NCI-H1417 (cell line): Measurements from ENCODE around the gene GLB1L3.
"Not testable (repeated sequence)": the region's sequence is repeated elsewhere in the genome, so short reads cannot be mapped to it uniquely, and the experiment has no call there.

Source experiments
- DNase-seq, 3 experiments: peaks; one replicate each; lab custom pipeline; 2025; lab: John Stamatoyannopoulos, UW

The GLB1L3 gene

DNA sequence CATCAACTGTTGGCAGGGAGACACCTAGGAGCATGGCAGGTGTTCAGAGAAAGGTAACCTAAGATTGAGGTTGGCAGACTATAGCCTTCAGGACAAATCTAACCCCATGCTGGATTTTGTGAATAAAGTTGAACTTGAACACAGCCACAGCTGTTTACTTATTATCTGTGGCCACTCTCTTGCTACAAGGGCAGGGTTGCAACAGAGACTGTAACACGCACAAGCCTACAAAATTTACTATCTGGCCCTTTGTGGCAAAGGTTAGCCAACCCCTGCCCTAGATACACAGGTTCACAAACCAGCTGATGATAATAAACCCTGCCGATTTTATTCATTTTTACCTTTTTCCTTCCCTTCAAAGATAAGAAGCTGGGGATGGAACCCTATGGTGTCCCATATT is 25.5 kb upstream of the GLB1L3 start:
- no peak for DNase-seq

DNA sequence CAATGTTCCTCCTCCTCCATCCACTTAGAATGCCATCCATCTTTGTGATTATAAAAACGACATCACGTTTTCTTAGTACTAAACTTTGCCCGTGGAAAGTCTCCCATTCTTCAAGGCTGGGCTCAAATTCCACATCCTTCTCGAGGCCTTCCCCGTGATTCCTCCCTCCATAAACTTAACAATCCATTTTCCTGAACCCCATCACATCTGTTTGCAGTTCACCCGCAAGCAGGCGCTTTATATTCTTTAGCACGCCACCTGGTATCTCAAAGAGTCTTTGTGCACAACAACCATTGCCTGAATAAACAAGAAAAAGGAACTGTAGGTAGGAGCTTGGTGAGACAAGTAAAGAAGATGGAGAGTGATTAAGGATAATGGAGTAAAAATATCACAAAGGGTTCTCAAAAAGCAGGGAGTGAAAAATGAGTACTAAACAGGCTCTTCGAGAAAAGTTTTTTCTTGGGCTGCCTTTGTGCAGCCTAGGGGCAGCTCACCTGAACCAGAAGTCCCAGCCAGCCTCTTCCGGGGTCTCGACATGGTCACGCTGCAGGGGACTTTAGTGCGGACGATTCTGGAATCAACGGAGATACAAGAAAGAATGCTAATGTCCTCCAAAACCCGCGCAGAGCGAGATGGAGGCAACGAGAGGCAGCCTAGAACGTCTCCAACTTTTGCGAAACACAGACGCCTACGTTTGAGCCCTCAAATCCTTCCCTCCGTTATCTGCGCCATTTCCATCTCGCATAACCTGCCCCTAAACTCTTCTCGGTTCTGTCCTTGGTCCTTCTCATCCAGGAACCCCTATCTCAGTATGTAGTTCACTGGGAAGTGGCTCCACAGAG is 23.6 kb upstream of the GLB1L3 start:
- DNase-seq, result peak in 1 of 3 experiments; percentile 48

GRCh38 chr11:134253188-134253993 is 22.8 kb upstream of the GLB1L3 start, which contains the start of the genes ACAD8 and THYN1:
ACAD8 (plus strand) TSS chr11:134253568; CDS start chr11:134253601, 33 bp downstream.
THYN1 (minus strand) TSS chr11:134253352; CDS start chr11:134252882, 470 bp downstream.
- peak; percentile 97 to 99 (median 98) for DNase-seq

- no peak for DNase-seq
These were observed 21.6 kb upstream of the GLB1L3 start for GRCh38 chr11:134254433-134255183.

- DNase-seq, result not testable (repeated sequence)
These were observed 21.0 kb upstream of the GLB1L3 start for GRCh38 chr11:134255184-134255561.

DNA sequence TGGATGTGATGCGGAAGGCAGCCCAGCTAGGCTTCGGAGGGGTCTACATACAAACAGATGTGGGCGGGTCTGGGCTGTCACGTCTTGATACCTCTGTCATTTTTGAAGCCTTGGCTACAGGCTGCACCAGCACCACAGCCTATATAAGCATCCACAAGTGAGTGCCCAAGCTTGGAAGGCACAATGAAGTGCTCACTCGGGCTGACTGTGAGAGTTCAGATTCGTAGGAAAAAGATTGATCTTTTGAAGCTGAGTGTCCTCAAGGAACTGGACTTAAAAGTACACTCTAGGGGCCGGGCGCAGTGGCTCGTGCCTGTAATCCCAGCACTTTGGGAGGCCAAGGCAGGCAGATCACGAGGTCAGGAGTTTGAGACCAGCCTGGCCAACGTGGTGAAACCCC is 19.1 kb upstream of the GLB1L3 start:
- DNase-seq, result no peak

- DNase-seq, result no peak
These were observed 17.6 kb upstream of the GLB1L3 start for GRCh38 chr11:134258577-134258976.

GRCh38 chr11:134260503-134260902 is 15.7 kb upstream of the GLB1L3 start:
- no peak for DNase-seq

- DNase-seq, result no peak
These were observed 15.2 kb upstream of the GLB1L3 start for GRCh38 chr11:134260983-134261382.

GRCh38 chr11:134261626-134262488 is 14.3 kb upstream of the GLB1L3 start:
- peak; percentile 24 to 57 (median 40) for DNase-seq

DNA sequence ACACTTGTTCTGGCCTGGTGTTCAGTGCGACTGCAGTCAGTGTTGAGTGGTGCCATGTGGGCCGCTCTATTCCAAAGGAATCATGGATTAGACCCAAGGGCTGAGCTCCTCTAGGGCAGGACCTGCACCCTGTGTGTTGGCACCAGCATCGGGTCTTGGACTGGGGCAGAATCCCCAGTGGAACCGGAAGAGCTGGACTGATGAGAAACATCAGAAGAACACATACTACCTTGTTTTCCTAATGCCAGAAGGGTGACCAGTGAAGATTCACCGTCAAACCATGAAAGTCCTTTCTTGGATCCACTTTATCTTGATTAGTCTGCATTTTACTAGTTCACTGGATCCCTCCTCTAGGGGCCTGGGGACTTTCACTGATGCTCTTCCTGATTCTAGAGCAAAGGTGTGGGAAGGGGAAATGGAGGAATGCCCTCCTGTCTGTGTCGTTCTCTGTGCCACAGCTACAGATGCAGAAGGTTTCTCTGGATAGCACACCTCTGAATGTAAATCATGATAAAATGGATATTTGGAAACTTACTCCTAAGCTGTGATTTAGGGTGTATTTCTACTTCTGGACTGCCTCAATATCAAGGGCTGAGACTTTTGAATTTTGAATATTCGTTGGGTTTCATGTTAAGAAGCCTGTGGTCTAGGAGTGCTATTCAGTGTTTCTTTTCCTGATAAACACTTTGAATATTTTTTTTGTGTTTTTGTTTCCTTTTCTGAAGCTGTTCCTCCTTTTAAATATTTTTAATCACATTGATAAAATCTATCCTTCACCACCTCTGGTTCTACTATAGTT is 11.0 kb upstream of the GLB1L3 start:
- DNase-seq, result no peak

DNA sequence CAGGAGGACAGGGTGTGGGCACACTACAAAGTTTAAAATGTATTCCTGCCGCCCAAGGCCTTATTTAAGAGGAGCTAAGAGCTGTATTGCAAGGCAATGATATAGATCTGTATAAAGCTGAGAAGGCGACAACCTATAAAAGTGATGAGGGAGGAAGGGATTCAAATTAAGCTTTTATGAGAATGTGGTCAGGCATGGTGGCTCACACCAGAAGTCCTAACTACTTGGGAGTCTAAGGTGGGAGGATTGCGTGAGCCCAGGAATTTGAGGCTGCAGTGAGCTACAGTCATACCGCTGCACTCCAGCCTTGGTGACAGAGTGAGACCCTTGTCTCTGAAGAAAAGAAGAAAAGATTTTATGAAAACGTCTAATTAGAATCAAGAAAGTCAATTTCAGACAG is 9.7 kb upstream of the GLB1L3 start:
- DNase-seq, result no peak

DNA sequence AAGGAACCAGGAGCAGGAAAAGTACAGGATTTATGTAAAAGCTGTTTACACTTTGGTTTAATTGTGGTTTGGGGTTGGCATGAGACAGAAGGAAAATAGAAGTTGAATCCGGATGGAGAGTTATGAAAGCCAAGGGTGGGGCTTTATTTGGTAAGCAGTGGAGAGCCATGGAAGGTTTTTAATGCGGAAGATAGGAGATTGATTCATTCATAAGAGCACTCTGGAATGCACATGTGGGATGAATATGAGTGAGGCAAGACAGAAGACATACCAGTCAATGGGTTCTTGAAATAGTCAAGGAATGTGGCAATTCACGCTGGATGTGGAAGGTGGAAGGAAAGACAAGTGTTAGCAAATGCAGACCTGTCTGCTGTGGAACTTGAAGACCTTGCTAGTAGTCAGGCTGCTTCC is 9.3 kb upstream of the GLB1L3 start:
- no peak for DNase-seq

DNA sequence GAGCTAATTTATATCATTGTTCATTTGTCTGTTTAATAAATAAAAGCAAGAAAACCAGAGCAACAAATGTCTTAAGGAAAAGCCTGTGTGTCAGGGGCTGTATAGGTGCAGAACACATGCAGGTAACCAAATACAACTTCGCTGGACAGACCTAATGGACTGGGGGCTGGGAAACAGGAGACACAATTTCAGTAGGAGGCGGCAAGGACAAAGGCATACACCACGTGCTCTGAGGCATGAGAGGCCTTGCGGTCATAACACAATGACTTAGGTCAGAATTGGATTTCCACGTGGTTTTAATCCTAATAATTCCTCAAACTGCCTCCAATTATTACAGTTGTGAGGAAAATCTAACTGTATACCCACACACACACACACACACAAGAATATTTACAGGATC is 8.7 kb upstream of the GLB1L3 start:
- no peak for DNase-seq

DNA sequence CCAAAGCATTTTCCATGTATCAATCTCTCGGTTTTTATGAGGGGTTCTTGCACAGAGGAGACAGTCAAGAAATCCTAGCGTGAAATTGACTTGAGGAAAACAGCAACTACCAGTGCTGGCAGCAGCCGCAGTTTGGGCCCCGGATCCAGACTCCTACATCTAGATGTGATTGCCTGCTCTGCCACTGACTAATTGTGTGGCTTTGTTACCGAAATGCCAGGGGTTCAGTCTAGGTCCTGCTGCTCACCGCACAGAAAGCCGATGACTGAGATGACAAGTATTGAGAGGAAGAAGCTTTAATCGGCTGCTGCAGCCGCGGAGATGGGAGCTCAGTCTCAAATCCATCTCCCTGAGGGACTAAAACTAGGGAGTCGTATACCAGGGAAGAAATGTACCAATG is 8.2 kb upstream of the GLB1L3 start:
- DNase-seq, result no peak

- peak in 2 of 3 experiments; percentile 22 to 59 for DNase-seq
These were observed 5.9 kb upstream of the GLB1L3 start for GRCh38 chr11:134270250-134270714.

GRCh38 chr11:134271978-134272377 is 4.2 kb upstream of the GLB1L3 start:
- DNase-seq, result no peak

DNA sequence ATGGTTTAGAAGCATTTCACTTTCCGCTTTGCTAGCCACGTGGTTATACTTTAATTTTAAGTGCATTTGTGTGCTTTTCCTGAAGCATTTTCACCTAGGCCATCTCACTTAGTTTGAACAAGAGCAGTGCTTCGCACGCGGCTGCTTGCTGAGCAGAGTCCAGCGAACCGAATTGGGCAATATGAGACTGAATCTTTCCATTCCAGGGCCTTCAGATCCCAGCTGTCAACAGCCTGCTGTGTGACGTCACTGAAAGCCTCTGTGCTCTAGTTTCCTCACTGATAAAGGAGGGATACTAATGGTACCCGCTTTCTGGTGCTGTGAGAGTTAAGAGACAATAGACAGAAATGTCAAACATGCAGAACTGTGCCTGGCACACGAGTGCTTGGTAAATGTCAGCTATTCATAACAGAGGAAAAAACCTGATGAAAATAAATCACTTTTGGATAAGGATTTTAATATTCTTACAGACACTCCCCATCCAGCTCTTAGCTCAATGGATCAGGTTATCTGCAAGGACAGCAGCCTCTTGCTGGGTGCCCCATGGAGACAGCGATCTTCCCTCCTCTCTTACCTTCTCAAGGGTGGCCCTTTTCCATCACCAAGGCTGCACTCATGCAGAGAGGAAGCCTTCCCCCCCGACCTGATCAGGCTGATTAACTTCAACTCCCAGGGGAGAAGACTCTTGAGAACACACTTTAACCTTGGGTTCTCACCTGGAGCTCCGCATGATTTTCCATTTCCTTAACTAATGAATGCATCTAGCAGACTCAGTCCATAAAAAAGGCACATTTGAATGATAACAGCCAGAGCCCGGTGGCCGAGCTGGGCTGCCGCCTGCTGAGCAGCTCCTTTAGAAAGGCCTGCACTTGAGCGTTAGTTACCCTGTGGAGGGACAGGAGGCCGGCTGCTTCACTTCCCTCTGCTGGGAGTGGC is 3.5 kb upstream of the GLB1L3 start:
- DNase-seq, result peak; percentile 22 to 89 (median 65)

DNA sequence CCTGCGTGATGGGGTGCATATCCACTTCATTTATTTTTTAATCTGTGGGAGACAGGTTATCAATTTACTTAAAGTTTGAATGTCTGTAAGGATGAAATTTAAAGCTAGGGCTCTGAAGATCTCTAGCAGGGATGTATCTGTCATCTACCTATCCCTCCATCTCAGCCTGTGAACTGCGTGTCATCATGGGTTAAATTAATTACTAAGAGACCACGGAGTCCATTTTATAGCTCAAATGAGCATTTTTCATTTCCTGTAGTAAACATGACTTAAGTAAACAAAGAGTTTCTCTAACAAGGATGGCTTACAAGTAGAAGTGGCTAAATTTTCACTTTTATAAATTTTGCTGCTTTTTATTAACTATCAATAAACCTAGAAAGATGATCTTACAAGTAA is 2.9 kb upstream of the GLB1L3 start:
- peak in 1 of 3 experiments; percentile 57 for DNase-seq
